HUES6 (cell line): Measurements from ENCODE around the gene GFY.
A peak's percentile ranks its signal among the peaks of the same experiment; 100 is the strongest.

Experiments
- H3K27ac ChIP-seq: 2 replicates; pipeline ENCODE4 v1.7.0; 2013; ENCODE audit warnings: low read depth, mild to moderate bottlenecking, low read length, inconsistent platforms
- H3K27me3 ChIP-seq: 2 replicates; pipeline ENCODE4 v1.6.1; 2013; ENCODE audit warnings: low read length; ENCODE audit not compliant: control insufficient read depth, insufficient read depth
- H3K36me3 ChIP-seq: 2 replicates; pipeline ENCODE4 v1.6.1; 2013; ENCODE audit warnings: low read length; ENCODE audit not compliant: control insufficient read depth, insufficient read depth
- H3K4me1 ChIP-seq: 2 replicates; pipeline ENCODE4 v1.6.1; 2013; ENCODE audit warnings: low read length; ENCODE audit not compliant: control insufficient read depth, insufficient read depth
- H3K4me3 ChIP-seq: 2 replicates; pipeline ENCODE4 v1.5.1; 2013; ENCODE audit warnings: low read depth, low read length
- H3K9ac ChIP-seq: one replicate; pipeline ENCODE4 v1.6.1; 2013; ENCODE audit warnings: mild to moderate bottlenecking, low read length
- H3K9me3 ChIP-seq: 2 replicates; pipeline ENCODE4 v1.6.1; 2013; ENCODE audit warnings: low read depth, low read length; ENCODE audit not compliant: control insufficient read depth, insufficient read depth

Gene GFY

GRCh38 chr19:49473868-49474541, 48.8 kb downstream of the GFY start, which contains the start of gene FLT3LG:
TSS of gene FLT3LG (plus strand) at chr19:49474215. CDS start at chr19:49474640, 425 bp downstream.
- no peak within 1 kb of the TSS for H3K27ac ChIP-seq
- H3K36me3 ChIP-seq: peaks cover 8% of the 10 kb centered on the region; the same call in 1 of the 2 replicates
- H3K27me3 ChIP-seq: peaks cover 8% of the 10 kb centered on the region
- peaks cover 9% of the 10 kb centered on the region for H3K4me1 ChIP-seq
- H3K4me3 ChIP-seq: peak within 1 kb of the TSS; percentile 52
- no peaks in the 10 kb centered on the region for H3K9me3 ChIP-seq
- H3K9ac ChIP-seq: no peak within 1 kb of the TSS

- Histone ChIP-seq H3K9ac (no peak overlapping the region), H3K27ac (no peak overlapping the region)
Observed at GRCh38 chr19:49474542-49474924, 49.3 kb downstream of the GFY start.

GRCh38 chr19:49475191-49475917, 50.2 kb downstream of the GFY start:
- Histone ChIP-seq H3K36me3 (0 out of 2 replicates have a peak, but pooled peaks cover 3% of the 10 kb centered on the region), H3K4me1 (peaks cover 6% of the 10 kb centered on the region; the same call in 1 of the 2 replicates), H3K27me3 (peaks cover 8% of the 10 kb centered on the region), H3K27ac (no peak overlapping the region), H3K4me3 (no peak overlapping the region), H3K9me3 (no peaks in the 10 kb centered on the region), H3K9ac (no peak overlapping the region)

More at GRCh38 chr19:49474542-49474924, 49.3 kb downstream of the GFY start:
- H3K36me3 ChIP-seq: peaks cover 8% of the 10 kb centered on the region; the same call in 1 of the 2 replicates
- peaks cover 6% of the 10 kb centered on the region; the same call in 1 of the 2 replicates for H3K4me1 ChIP-seq
- H3K4me3 ChIP-seq: peak overlapping the region; percentile 52
- peaks cover 8% of the 10 kb centered on the region for H3K27me3 ChIP-seq
- H3K9me3 ChIP-seq: no peaks in the 10 kb centered on the region

- peaks cover 6% of the 10 kb centered on the region; the same call in 1 of the 2 replicates for H3K4me1 ChIP-seq
- H3K9me3 ChIP-seq: no peaks in the 10 kb centered on the region
- H3K27ac ChIP-seq: no peak overlapping the region
- H3K4me3 ChIP-seq: peak overlapping the region; percentile 19; the same call in 1 of the 2 replicates
- no peak overlapping the region for H3K9ac ChIP-seq
- H3K36me3 ChIP-seq: no peaks in the 10 kb centered on the region
- H3K27me3 ChIP-seq: peaks cover 8% of the 10 kb centered on the region
Observed at GRCh38 chr19:49475995-49476880, 51.0 kb downstream of the GFY start.
